Measurements from ENCODE around the gene RSU1. TPM values are rescaled to one million over a fixed set of nuclear protein-coding genes. Genes with fewer than 3 reads are reported as not detected.

RSU1 gene
- total RNA-seq, 1 donor from 2014 or later, result 57.4 TPM

DNA sequence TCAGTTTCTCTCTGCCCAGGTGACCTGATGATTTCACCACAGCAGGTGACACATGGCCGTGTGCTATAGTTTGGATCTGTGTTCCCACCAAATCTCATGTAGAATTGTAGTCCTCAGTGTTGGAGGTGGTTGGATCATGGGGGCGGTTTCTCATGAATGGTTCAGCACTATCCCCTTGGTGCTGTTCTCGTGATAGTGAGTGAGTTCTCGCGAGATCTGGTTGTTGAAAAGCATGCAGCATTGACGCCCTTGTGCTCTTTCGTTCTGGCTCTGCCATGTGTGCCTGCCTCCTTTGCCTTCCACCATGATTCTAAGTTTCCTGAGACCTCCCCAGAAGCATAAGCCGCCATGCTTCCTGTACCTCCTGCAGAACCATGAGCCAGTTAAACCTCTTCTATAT is 210.3 kb downstream of the RSU1 start:
- no peak for DNase-seq (ENCODE audit: low read depth, low spot score)

DNA sequence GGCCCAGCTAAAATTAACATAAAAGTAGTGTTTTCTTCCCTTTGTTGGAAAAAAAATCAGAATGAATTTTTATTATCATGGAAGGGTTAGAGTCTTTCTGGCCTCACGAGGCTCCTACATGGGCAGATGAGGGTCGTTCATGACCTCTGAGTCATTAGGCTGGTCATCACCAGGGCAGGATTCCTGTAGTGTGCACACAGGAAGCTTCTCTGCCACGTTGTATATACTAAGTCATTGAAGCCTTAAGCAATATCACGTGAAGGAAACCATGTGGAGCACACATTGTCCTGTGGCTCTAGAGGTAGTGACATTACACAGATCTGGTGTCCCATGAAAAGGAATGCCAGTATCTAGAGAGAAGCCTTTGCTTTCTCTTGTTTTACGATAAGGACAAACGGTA is 210.8 kb downstream of the RSU1 start:
- no peak for DNase-seq (ENCODE audit: low read depth, low spot score)

DNA sequence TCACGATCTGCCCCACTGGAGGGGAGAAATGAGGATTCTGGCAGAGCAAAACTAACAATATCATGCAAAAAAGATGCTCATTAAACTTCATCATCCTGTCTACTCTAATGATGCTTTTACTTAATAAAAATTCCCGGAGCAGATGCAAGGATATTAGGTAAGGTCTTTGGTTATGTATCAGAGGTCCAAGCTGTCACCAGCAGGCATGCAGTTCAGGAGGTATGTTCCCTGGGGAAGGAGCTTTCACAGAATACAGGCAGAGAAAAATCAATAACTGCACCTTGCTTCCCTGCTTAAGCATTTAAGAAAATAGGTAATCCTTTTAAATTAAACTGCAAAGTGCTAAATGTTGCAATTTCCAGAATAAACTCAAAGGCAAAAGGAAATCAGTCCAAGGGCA is 213.9 kb downstream of the RSU1 start:
- no peak for DNase-seq (ENCODE audit: low read depth, low spot score)

DNA sequence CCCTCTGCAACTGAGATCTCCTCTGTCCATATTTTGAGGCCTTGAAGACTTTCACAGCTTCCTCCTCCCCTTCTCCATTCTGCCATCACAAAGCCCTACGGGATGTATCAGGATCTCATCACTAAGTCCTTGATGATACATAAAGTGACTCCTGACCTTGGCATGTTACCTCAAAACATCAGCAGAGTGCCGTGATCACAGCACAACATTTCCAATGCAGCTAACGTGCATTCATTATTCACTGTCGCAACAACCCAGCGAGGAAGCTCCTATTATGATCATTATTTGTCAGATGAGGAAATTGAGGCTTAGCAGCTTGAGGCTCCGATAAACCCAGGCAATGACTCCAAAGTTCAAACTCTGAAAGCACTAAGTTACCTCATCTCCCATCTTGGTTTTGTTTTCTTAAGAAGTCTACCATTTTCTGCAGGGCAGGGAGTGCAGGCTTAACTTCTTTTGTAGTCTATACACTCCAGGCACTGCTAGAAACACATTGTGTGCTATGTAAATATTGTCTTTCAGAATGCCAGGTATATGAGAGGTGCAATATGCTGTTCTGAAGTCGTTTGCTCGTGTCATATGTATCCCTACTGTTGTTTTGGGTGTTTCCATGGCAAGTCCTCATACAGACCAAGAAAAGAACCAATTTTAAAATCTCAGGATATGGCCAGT is 215.0 kb downstream of the RSU1 start:
- no peak for DNase-seq (ENCODE audit: low read depth, low spot score)

DNA sequence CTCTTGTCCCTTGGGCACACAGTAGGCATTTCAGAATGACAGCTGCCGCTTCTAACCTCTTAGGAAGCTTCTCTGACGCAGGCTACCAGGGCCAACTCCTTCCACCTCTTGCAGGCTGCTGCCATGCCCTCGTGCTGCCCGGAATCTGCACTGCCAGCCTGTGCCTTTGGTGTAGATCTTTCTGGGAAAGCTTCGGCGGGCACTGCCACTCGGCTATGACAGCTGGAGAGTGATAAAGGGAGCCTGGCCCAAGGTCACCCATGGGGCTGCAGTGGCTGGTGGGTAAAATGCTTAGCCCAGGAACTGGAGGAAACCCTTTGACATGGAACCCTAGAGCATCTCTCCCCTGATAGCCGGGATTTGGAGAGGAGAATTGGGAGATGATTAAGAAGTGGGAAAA is 217.6 kb downstream of the RSU1 start:
- DNase-seq (ENCODE audit: low read depth, low spot score), result no peak

DNA sequence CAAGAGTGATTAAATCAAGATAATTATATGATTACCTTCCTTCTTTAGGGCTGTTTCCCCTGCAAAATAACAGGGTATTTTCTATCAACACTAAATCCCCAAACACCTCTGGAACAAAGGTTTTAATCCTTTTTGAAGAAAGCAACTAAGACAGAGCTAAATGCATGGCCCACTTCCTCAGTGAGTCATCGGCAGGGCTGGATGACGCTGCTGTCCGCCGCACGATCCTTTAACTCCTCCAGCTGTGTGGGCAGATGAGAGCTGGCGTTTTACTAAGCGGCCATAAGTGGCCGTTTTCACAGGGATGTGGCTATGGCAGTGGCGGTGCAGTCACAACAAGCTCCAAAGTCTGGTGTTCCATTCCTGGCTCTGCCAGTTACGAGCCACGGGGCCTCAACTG is 219.6 kb downstream of the RSU1 start:
- no peak for DNase-seq (ENCODE audit: low read depth, low spot score)

DNA sequence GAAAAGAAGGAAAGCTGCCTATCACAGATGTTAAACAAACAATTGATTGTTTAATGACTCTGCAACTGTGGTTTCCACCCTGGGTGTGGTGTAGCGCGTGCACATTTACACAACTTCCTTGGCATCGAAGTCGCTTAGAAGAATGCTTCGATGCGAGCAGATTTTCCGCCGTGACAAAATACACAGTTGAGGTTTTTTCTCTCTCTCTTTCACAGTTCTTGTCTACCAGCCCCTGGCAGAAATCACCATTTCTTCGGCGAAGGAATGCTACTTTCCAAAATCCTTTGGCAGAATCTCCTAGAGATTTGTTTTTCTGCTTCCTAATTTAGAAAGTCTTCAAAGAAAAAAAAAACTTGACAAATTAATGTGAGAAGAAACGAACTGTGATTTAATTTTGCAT is 224.8 kb downstream of the RSU1 start:
- no peak for DNase-seq (ENCODE audit: low read depth, low spot score)

DNA sequence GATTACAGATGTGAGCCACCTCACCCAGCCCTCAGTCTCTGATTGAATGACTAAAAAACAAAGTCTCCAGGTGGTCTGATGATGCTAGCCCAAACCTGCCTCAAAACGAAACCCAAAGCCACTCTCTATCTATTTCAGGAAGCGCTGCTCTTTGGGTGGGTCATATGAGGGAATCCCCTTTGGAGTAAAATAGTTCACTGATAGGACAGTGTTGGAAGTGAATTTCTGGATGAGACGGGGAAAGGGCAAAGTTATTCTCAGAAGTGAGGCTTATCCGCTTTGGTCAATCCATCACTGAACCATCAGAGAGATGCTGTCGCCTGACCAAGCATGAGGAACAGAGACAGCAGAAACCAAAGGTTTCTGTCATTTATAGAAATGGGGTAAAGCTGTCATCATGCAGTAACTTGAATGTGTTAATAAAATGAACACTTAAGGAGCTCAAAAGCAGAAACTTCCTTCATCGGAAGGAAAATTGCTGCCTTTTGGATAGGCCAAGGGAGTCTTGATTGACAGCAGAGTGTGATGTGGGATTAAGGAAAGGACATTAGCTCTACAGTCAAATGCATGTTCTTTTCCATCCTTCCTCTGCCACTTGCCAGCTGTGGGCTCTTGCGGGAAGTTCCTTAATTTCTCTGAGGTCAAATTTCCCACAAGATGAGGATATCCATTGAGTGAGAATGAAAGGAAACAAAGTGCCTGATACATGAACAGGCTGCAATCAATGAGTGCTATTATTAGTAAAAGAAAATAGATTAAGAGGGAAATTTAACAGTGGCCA is 230.7 kb downstream of the RSU1 start:
- DNase-seq (ENCODE audit: low read depth, low spot score), result no peak

DNA sequence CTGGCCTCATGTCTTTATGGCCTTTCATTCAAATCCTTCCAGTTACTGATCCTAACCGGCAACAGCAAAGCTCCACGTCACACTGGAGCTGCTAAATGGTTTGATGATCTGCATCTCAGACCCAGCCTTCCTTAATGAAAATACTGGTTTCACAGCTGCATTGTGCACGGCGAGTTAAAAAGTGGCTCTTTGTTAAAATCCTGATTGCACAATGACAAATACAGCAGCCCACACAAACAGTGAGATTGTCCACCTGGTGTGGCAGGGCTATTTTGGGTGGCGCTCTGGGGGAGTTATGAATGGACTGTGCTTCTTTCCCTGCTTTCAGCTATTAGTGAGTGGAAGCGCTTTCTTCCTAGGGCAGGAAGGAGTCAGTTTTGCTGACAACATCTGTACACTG is 232.1 kb downstream of the RSU1 start:
- no peak for DNase-seq (ENCODE audit: low read depth, low spot score)

DNA sequence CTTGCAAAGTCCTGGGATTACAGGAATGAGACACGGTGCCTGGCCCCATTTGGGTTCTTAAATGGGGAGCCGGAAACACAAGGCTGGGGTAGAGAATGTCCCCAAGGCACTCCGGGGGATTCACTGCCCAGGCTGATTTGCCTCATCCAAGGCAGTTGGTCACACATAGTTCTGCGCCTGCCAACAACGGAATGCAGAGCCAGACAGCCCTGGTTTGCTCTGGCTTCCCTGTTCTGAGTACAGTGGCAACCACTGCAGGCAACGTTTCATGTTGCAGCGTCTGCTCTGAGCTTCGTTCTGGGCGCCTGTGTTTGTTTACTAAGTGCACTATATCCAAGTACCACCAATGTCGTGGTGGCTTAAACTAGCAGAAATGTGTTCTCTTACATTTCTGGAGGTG is 233.8 kb downstream of the RSU1 start:
- DNase-seq (ENCODE audit: low read depth, low spot score), result no peak

DNA sequence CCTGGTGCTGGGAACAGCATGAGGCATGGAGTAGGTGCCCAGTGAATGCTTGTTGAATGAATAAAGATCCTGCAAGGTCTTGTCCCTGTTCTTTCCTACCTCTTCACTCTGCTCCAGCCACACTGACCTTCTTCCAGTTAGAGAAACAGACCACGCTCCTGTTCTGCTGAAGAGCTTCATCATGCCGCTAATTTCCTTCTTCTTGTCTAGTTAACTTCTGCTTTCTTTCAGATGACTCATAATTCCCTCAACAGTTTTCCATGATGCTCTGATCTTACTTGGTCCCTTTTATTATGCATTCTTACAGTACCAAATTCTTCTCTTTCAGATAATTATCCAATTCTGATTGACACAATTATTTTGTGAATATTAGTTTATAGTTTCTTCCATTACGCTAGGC is 236.0 kb downstream of the RSU1 start:
- DNase-seq (ENCODE audit: low read depth, low spot score), result no peak

DNA sequence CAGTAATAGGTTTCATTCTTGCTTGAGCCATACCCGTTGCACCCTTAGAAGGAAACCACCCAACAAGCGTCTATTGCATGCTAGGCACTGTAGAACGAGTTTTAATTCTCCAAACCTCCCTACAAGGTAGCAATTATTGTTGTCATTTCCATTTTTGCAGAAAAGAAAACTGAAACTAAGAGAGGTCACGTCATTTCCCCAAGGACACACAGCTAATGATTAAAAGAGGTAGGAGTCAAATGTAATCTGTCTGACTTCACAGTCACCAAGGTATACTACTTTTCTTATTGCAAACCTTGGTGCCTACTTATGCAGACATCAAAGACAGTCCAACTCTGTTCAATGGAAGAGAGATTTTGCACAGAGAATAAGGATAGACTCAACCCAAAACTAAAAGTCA is 246.5 kb downstream of the RSU1 start:
- DNase-seq (ENCODE audit: low read depth, low spot score), result no peak

DNA sequence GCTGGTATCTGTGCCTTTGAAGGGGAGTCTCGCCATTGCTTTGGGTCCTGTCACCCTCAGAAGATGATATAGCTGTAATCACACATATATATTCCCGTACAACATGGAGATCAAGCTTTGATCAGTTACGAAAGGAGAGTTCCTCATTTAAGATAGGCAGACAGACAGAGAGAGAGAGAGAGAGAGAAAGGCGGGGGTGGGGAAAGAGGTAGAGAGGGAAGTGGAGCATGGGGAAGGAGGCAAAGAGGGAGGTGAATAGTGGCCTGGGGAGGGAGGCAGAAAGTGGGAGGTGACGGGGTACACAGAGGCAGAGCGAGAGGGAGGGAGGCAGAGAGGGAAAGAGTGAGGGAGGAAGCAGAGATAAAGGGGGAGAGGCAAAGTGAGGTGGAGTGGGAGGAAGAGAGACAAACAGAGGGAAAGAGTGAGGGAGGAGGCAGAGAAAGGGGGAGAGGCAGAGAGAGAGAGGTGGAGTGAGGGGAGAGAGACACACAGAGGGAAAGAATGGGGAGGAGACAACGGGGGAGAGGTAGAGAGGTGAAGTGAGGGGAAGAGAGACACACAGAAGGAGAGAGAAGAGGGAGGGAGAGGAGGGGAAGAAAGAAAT is 250.9 kb downstream of the RSU1 start:
- no peak for DNase-seq (ENCODE audit: low read depth, low spot score)

DNA sequence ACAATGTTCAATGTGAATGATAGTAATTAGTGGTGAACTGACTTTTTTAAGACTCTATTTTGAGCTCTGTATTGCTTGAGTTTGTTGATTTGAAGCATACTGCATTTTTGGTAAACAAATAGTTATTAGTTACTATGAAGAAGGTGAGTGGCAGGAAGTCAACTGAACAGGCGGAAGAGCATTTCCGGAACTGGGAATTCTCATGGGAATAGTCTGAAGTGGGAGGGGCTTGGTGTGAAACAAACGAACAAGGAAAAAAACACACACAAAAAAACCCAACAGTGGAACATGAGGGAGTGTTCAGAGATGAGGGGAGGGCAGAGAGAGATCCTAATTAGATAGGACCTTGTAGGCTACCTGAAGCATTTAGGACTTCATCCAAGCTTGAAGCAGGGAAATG is 251.6 kb downstream of the RSU1 start:
- DNase-seq (ENCODE audit: low read depth, low spot score), result no peak

DNA sequence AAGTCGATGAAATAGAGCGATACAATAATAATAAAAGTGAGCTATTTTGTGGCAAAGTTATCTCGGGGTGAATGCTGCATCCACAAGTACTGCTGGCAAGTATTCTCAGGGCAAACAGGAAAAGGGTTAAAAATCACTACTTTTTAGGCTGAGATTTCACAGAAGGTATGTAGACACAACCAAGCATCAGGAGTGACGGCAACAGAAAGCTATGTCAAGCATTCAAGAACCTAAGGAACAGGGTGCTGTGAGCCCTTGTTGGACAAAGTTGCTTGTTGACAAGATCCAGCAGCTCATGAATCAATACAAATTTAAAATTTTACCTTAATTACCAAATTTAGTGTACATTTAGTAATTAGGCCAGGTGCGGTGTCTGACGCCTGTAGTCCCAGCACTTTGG is 254.3 kb downstream of the RSU1 start:
- no peak for DNase-seq (ENCODE audit: low read depth, low spot score)

DNA sequence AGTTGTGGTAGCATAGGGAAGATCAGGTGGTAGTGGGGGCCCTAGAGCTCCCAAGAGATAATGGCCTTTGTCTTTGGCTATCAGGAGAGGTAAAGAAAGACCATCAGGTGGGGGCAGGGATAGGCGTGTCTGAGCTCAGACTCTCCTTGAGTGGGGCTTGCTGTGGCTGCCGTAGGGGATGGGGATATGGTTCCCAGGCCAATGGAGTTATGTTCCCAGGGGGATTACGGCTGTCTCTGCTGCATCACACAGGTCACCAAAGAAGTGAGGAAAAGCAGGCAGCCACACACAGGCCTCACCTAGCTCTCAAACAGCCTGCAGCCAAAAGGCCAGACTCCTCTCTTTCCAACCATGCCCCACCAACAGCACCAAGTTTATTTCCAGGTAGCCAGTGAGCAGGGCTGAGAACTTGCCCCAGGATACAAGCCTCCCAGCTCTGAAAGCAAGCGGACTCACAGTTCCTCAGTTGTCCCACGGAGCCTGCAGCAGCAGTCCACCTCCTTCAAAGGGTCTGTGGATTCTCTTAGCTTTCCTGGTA is 257.9 kb downstream of the RSU1 start:
- no peak for DNase-seq (ENCODE audit: low read depth, low spot score)

DNA sequence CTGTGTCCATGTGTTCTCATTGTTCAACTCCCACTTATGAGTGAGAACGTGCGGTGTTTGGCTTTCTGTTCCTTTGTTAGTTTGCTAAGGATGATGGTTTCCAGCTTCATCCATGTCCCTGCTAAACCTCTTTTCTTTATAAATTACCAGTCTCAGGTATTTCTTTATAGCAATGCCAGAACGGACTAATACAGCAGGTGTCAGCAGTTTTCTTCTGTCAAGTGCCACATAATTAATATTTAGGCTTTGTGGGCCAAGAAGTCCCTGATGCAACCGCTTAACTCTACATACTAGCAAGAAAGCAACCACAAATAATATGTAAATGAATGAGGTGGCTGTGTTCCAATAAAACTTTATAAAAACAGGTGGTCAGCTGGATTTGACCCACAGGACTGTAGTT is 269.3 kb downstream of the RSU1 start:
- no peak for DNase-seq (ENCODE audit: low read depth, low spot score)

DNA sequence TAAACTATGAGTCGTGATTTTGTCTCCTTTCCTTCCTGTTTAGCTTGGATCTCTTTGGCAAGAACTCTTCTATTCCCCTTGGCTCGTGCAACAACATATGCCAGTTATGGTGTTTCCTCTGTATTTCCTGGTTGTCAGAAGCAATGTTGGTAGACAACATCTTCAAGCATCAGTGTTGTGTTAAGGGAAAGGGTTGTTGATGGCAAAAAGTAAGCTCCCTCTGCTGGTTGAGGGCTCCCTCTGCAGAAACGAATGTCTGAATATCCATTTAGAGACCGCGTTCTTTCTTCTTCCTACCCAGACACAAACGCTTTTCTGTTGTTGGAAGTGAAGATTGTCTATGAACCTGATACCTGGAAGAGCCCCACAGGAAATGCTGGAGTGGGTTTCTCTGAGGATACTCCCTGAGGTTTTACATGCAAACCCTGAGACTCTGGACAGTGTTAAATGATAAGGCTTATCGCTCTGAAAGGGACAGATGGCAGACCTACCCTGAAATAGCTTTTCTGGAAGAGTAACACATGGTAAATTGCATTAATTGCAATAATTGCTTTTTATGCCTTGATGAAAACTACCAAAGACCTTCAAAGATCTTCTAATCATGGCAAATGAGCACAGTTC is 272.0 kb downstream of the RSU1 start:
- peak; percentile 10 for DNase-seq (ENCODE audit: low read depth, low spot score)

DNA sequence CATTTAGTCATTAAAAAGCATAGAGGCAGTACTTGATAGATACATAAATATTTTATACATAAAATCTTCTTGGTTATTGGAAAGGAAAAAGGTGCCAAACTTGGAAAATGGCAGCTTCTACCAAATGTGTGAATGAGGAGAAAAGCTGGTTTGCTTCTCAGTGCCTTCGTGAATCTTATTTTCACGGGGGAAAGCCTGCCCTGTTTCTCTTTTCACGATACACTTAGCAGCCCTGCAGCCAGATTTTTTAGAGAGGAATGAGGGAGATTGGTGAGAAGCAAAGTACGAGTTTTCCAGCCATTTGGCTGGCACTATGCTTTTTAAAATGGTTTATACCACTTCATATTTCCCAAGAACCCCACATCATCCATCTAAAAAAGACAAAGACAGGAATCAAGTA is 272.6 kb downstream of the RSU1 start:
- DNase-seq (ENCODE audit: low read depth, low spot score), result no peak

DNA sequence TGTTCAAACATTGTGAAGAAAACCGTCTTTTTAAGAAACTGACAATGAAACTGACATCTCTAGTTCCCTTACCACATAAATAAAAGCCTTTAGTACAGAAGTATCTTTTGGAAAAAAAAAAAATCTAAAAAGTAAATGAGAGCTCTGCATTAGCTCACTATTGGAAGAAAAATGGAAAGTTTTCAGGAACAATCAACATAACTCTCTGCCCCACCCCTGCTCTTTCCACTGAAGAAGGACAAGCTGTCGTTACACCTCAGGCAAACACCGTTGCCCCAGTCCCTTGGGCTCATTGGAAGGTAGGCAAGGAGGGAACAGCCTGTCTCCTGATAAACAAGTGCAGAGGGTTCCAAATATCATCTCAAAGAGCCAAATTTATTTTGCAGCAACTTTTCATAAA is 273.1 kb downstream of the RSU1 start:
- no peak for DNase-seq (ENCODE audit: low read depth, low spot score)
